Neuron (in vitro differentiated cells): ENCODE data around the gene C1QTNF6.

Source experiments
- H2AFZ ChIP-seq: one replicate; pipeline ENCODE4 v1.6.1; 2013; ENCODE audit warnings: low read depth, mild to moderate bottlenecking, inconsistent platforms, low read length, moderate library complexity
- H3K27me3 ChIP-seq: one replicate; pipeline ENCODE4 v1.6.1; 2013; ENCODE audit warnings: low read length; ENCODE audit not compliant: insufficient read depth
- H3K36me3 ChIP-seq: one replicate; pipeline ENCODE4 v1.6.1; 2013; ENCODE audit warnings: low read length; ENCODE audit not compliant: insufficient read depth
- H3K4me1 ChIP-seq: one replicate; pipeline ENCODE4 v1.6.1; 2013; ENCODE audit warnings: low read length; ENCODE audit not compliant: insufficient read depth
- H3K4me3 ChIP-seq: 2 replicates; pipeline ENCODE4 v1.5.1; 2013; ENCODE audit warnings: mild to moderate bottlenecking, low read length, moderate library complexity
- H3K9me3 ChIP-seq: one replicate; pipeline ENCODE4 v1.6.1; 2013; ENCODE audit warnings: low read length

C1QTNF6 gene

DNA sequence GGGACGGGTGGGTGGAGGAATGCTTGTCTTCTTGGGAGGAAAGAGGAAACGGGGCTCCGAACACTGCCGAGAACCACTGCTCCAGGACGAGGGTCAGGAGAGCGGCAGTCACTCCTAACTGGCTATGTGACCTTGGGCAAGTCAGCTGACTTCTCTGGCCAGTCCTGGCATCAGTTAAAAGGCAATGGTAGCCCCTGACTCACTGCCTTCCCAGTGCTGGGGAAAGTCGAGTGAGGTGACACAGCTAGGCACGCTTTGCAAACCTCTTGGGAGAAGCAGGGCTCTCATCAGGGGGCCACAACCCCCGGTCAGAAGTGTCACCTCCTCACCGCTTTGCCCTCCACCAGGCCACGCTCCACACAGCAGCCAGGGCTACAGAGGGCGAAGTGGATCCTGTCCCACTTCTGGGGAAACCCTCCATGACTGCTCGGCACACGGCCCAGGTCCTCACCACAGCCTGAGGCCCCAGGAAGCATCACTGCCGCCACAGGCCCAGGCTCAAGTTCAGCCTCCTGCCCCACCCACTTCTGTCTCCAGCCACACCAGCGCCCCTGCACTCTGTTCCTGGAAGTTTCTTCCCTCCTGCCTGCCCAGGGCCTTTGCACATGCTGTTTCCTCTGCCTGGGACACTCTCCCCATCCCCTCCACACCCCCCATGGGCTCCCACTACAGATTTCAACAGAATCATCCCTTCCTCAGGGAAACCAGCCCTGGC, 54.6 kb downstream of the C1QTNF6 start:
- Histone ChIP-seq H3K4me1 (no peaks in the 10 kb centered on the region), H3K36me3 (no peaks in the 10 kb centered on the region), H3K27me3 (no peaks in the 10 kb centered on the region), H3K4me3 (no peak overlapping the region), H3K9me3 (no peaks in the 10 kb centered on the region), H2AFZ (no peak overlapping the region)

DNA sequence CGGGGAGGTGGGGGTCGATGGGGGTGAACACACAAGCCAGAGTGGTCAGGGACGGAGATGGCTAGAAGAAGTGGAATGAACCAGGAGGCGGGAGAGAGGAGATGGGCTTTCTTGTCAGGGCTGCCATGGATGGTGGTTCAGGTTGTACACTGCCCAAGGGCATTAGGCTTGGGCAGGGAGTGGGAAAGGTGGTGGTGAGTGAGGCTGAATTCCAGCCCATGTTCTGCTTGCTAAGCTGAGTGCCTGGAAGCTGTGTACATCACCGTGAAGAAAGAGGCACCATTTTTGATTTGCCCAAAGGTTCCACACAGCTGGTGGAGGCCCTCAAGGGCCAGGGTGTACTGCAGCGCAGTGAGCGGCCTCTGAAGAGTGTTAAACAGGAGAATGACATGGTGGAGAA, 55.3 kb downstream of the C1QTNF6 start:
- Histone ChIP-seq H3K4me1 (no peaks in the 10 kb centered on the region), H3K4me3 (no peak overlapping the region), H3K36me3 (no peaks in the 10 kb centered on the region), H3K9me3 (no peaks in the 10 kb centered on the region), H3K27me3 (no peaks in the 10 kb centered on the region), H2AFZ (no peak overlapping the region)
